ENCODE results near the gene LAD1. TPM values are rescaled to one million over a fixed set of nuclear protein-coding genes. Genes with fewer than 3 reads are reported as not detected.

LAD1 gene
- total RNA-seq, 1 donor from 2014 or later = 35.6 TPM

DNA sequence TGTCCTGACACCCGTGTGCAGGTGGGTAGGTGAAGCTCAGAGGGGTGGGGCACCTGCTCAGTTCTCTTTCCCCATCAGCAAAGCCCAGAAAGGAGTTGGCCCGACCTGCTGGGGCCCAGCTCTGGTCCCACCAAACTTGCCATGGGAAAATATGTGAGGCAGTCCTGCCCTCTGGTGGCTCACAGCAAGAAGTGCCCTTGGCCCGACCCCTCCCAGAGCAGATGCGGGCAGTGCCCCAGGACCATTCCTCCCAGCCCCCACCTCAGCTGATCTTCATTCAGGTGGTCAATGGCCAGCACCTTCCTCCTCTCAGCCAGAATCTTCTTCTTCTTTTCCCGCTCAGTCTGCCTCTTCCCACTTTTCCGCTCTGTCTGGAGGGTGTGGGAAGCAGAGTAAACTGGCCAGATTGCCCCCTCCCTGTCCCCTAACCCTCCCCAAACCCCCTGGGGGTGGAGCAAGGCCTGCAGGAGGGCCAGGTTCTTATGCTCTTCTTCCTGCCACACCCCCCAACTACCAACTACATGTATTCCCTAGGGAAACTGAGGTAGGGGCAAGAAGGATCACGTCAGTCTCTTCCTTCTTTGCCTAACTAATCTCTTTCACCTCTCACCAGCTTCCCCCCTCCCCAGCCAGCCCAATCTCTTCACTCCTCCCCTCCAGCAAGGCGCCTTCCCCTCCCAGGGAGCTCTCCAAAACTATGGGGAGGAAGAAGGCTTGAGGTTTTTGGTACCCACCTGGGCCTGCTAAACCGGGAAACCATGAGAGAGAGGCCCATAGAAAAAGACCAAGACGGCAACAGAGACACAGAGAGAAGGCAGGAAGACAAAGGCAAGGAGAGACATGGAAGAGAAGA is 37.2 kb downstream of the LAD1 start:
- peak; percentile 75 for DNase-seq

DNA sequence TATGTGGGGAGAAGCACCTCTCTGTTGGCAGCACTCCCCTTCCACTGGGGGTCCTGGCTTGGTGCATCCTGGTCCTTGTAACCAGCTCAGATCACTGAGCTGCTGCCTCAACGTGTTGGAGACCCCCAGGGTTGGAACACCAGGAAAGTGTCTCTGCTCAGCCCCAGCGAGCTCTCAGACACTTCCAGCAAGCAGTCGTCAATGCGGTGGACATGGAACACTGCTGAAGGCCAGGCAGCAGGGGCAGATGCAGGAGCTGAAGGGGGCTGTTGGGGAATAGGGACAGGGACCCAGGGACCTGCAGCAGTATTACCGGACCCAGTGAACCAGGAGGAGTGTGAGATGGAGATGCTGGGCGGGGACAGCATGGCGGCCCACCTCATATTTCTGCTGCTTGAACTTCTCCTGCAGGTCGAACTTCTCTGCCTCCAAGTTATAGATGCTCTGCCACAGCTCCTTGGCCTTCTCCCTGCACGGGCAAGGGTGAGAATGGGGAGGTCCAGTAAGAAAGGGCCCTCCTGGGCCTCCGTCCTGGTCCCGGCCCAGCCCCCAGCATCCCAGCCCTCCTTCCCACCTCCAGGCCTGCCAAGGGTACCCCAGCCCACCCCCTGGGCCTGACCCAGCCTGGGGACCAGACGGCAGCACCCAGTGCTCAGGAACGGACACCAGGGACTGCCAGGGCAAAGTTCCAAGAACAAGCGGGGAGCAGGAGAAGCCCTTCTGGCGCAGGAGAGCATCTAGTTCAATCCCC is 38.0 kb downstream of the LAD1 start:
- DNase-seq = no peak

DNA sequence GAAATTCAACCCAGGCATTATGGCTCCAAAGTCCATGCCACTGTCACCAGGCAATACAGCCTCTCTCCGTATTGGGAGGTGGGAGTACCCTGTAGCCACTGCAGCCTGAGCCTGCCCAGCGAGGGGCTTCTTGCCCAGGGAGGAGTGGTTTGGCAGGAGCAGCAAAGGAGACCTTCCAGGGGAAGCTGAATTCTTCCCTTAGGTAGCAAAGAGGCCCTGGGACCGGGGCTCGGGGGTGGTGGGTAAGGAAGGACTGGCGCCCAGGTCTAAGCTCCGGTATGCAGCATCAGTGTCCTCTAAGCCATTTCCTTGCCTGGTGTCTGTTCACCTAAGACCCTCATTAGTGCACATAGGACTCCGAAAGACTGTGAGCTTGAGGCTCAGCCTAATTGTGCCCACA is 38.6 kb downstream of the LAD1 start:
- no peak for DNase-seq

DNA sequence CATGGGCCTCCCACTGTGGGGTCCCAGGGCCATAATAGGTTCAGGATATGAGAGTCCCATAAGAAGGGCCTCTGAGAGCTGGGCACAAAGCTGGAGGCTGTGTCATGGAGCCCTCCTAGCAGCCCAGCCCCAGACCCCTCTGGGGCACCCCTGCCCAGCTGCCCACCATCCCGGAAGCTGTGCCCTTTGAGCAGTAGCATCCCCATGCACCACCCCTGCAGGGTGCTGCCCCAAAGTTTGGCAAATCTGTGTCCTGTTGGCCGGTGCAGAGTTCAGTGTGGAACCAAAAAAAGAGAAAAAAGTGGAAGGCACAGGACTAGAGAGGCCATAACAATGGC is 39.3 kb downstream of the LAD1 start:
- no peak for DNase-seq

DNA sequence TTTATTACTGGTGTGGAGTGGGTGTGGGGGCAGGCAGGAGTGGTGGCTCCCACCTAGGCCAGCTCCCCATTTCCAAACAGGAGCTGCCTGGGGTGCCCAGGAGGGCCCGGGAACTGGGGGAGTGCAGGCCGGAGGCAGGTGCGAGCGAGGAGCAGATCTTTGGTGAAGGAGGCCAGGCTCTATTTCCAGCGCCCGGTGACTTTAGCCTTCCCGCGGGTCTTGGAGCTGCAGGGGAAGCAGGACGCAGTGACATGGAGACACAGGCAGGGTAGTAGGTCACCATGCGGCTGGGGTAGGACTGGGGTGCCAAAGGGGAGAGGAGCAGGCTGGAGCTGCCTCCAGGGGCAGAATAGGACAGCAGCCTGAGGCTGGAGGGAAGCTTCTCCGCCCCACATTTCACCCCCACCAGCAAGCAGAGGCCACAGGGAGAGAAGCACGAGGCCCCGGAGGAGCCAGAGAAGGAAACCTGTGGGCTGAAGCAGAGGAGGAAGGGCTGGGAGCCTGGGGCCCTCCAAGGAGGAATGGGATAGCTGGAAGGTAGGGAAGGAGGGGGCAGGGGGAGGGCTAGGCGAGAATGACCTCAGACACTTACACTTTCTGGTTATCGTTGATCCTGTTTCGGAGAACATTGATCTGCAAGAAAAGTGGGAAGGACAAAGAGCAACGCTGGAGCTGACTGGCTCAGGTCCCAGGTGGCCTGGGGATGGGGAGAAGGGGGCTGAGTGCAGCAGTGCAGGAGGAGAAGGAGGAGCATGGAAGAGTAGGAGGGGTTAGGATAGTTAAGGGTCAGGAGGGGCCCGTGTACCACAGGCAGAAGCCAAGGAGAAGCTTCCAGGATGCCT is 39.9 kb downstream of the LAD1 start:
- no peak for DNase-seq

DNA sequence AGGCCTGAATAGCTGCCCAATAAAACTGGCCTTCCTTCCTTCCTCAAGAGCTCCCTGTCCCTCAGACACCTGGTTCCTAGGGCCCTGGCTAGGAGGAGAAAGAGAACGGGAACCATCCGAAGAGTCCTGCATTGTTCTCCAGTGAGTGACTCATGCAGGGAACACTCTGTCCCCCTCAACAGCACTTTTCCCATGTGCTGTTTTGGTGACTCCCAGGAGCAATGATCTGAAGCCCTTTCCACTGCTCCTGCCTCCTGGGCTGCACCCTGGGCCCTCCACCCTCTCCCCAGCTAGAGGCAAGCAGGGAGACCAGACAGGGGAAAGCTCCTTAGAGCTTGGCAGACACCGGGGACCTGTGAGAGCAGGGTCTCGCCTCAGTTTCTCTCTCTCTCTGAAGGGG is 40.5 kb downstream of the LAD1 start:
- DNase-seq = no peak

DNA sequence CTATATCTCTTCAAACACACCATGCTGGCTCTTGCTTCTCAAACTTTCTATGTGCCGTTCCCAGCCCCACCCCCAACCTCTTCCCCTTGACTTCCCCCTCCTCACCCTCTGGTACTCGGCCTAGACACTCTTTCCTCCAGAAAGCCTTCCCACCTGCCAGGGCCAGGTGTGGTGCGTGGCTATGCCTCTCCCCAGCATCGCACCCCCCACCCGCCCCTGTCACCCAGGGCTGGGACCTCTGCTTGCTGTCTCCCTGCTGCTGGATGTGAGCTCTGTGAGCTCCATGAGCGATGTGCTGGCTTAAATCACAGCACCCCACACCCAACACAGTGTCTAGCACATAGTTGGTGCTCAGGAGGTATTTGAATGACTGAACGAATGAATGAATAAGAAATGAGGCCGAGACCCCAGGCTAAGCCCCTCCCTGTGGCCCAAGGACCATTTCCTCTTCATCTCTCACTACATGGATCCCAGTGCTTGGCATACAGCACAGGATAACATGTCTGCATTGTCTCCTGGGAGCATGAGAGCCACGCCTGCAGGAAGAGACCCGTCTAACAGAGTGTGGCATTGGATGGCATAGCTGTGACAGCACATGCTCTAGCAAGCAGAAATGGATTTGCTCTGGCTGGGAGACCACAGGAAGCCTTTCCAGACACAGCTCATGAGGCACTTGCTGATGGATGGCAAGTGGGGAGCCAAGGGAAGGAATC is 41.3 kb downstream of the LAD1 start:
- DNase-seq = peak; percentile 49

DNA sequence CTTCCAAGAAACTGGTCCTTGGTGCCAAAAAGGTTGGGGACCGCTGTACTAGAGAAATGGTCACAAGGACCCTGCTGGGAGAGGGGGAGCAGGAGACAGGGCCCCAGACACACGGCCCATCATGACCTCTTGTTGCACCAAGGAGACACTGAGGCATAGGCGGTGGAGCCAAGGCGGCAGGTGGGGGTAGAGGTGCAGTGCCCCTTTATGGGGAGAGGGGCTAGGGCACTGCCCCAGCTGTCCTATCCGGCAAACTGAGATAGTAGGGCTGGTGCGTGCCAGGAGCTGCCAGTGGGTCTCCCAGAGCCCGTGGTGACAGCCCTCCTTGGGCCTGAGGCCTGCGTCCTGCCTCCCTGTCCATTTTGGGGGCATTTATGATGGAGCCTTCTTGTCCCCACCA is 41.9 kb downstream of the LAD1 start:
- no peak for DNase-seq

DNA sequence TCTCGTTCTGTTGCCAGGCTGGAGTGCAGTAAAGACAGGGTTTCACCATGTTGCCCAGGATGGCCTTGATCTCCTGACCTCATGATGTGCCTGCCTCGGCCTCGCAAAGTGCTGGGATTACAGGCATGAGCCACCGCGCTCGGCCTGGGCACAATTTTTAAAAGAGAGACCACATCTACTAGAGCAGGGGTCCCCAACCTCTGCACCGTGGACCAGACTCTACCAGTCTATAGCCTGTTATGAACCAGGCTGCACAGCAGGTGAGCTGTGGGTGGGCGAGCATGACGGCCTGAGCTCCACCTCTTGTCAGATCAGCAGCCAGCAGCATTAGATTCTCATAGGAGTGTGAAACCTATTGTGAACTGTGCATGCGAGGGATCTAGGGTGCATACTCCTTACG is 42.4 kb downstream of the LAD1 start:
- DNase-seq = no peak

DNA sequence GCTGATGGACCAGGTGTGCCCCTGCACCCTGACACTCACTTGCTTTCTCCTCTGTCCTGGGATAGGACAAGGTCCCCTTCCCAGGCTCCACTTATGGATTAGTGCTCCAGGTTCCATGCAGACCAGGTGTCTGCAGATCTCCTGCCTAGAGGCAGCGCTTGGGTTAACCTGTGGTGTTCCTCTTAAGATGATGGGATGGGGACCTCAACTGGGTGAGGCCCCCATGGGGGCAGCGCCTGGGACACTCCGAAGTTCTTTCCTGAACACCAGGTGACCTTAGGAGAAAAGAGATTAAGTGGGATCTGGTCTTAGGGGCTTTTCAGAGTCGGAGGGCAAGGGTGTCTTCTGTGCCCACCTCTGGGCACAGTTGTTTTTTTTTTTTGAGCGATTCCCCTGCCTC is 42.9 kb downstream of the LAD1 start:
- DNase-seq = no peak

DNA sequence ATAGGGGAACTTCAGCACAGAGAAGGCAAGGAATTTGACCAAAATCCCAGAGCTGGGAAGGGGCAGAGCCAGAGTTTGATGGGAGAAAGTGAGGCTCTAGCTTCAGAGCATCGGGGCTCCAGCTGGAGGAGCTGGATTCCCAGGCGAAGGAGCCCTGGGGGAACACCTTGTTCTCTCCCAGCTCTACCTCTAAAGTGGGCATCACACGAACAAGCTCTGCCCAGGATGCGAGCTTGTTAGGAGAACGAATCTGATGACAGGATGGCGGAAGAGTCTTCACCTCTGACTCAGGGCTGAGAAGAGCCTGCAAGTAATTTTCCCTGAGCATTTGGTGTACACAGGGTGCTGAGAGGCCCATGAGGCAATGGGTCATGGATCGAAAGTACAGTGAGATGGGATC is 43.7 kb downstream of the LAD1 start:
- no peak for DNase-seq

DNA sequence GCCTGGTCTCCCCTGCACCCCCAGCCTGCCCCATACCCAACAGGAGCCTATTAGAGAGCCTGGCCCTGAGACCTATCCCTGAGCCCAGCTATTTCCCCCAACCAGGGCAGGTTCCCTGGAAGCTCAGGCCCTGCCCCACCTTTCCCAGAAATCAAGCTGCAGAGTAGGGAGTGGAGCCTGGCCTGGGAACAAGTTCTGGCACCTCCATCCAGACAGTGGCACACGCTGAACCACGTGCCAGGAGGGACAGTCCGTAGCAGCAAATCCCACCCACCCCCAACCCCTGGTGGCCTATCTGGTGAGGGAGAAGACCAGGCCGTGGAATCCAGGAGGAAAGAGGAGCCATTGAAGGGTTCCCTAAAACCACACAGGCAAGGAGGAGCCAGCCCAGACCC is 44.2 kb downstream of the LAD1 start:
- DNase-seq = no peak

DNA sequence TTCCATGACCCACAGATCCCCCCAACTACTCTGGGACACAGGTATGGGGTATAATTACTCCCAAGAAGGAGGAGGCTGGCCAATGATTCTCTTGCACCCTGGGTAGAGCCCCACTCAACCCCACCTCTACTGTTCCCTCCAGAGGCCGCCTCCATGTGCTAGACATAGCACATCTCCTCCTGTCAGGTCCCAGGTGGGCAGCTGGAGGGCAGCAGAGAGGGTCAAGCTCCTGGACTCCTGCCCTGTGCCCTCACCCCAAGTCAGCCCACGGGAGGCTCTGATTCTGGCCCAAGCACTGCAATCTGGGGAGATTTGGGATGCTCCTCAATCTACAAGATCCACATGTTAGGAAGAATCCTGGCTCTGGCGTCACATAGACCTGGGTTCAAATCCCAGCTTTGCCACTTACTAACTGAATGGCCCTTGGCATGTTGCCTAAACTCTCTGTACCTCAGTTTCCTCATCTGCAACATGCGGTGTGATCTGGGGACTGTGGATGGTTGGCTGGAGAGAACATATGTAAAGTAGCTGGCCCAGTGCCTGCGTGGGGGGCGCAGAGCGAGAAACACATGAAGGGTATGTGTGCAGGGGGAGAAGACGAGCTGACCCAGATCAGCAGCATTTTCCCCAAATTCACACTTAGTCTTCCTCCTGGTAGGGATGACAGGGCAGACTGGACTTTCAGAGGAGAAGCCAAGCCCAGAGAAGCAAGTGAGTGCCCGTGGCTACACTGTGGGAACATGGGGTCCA is 44.8 kb downstream of the LAD1 start:
- DNase-seq = no peak

DNA sequence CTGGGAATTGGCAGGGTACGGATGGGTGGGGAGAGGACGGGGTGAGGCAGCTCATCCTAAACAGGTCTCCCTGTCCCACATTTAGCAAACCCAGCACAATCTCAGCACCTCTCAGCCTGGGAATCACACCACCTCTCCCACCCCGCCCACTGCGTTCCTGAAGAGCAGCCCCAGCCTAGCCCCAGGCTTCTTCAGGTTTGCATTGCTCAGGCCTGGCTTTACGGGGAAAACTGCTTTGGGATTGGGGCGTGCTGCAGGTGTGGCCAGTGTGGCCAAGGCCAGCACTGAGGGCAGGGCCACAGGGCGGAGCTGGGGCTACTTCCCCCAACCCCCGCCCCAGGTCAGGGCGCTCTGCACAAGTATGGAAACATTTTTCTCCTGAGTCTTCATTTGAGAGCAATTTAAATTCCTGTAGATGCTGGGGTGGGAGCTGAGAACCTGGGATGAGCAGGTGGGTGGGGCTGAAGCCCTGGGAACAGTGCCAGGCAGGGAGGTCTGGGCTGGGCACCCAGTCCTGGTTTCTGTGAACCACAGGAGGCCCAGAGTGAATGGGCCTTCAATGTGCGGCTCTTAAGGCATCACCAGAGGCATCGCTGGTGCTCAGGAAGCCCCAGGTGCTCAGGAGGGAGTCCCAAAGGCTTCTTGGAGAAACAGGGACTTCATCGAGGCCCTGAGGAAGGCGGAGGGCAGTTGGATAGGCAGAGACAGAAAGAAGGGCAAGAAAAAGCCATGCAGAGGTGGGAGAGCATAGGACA is 45.8 kb downstream of the LAD1 start:
- no peak for DNase-seq

DNA sequence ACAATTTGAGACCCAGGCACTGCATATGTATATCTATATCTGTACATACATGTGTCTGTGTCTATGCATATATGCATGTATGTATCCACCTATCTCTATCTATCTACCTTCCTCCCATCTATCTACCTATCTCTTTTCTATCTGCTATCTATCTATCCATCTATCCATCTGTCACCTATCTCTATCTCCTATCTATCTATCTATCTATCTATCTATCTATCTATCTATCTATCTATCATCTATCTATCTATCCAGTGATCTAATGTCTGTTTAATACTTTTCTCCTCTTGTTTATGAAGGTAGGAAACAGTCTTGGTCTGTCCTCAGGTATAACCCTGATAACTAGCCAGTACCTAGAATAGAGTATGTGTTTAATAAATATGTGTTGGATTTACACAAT is 47.5 kb downstream of the LAD1 start:
- DNase-seq = no peak

DNA sequence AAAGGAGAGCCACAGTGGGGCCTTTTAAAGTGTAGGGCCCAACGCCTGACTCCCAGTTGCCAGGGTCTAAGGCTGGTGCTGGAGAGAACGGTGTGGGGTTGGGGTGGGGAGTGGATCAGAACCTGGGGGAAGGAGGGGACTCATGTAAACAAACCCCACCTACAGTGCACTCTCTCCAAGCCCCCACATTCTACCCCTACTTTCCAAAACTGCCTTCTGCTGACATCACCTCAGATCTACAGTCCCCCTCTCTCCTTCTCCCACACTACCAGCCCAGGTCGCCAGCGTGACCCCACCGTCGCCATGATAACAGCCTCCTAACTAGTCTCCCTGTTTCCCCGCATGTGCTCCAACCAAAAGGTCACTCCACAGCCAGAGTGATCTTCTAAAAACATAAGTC is 48.2 kb downstream of the LAD1 start:
- no peak for DNase-seq

DNA sequence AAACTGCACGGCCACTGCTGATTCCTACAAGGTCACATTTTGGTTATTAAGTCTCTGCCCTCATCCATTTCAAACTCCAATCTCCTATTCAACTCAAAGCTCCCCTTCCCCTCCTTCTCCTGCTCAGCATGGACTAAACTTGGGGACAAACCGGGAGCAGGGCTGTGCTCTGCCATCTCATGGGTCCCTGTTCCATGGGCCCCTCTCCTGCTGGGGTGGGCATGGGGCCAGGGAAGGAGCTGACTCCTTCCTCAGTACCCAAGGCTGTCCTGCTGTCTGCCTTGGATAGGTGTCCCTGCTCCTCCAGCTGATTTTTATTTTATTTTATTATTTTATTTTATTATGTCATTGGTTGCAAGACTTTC is 48.8 kb downstream of the LAD1 start:
- no peak for DNase-seq

DNA sequence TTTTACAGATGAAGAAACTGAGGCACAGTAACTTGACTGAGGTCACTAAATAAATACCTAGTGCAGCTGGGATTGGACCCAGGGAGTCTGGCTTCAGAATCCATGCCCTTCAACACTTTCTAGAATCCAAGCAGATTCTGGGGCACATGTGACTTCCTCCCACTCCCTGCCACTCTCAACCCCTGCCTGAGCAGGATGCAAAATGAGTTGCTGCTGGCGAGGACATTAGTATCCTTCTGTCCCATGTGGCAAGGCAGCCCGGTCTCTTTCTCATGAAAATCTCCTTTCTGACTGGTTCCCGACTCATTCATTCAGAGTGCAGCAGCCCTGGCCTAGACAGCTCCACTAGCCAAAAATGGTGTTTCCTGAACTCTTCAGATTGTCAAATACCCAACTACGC is 50.0 kb downstream of the LAD1 start:
- DNase-seq = no peak

DNA sequence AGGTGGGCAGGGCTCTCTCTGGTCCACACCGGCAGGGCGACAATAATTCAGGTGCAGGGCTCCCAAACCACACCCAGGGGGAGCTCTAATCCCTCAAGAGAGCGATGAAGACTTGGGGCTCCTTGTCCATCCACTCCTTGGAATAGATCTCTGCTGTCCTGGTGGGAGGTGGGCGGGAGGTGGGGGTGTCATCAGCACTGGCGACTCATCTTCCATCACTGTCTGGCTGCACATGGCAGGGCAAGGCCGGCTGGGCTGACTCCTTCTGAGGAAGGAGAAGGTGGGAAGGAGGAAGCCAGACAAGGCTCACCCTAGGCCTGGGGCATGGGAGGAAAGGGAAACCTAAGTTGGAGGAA is 50.9 kb downstream of the LAD1 start:
- DNase-seq = peak; percentile 74

DNA sequence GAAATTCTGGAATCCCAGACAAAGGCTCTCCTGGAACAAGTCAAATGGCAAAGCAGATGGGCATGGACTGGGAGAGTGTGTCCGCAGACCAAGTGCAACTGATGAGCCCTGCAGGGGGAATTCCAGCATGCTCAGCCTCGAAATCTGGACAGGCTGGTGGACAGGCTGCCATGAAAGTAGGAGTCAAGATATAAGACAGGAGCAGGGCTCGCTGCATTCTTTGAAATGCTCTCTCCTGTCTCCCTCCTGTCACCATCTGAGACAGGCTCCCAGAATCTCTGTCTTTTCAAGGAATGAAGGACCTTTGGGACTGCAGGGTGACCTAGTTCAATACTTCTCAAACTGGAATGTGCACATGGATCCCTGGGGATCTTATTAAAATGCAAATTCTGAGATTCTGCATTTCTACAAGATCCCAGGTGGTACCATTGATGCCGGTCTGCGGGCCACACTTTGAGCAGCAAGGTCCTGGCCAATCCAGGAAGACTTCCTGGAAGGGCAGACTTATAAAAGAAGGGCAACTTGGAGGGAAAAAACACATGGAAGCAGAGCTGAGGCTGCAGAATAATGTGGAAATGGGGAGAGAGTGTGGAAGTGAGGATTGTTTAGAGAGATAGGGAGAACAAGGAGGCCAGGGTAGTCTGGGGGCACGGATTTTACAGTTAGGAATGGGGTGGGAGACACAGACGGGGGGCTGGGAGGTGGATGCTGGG is 51.5 kb downstream of the LAD1 start:
- no peak for DNase-seq

All from tongue (tissue), 2 donors.